ENCODE results near the gene AKAP8.

- no peak for TF ChIP-seq CTCF (conservative IDR thresholded peaks at IDR 0.05; ENCODE audit: low read depth, low read length)
- TF ChIP-seq SMC3 (IDR thresholded peaks at IDR 0.05; ENCODE audit: low read depth, low read length), result no peak
- TF ChIP-seq RCOR1 (IDR thresholded peaks at IDR 0.05; ENCODE audit: insufficient replicate concordance, low read length), result no peak
- no peak for TF ChIP-seq USF2 (IDR thresholded peaks at IDR 0.05; ENCODE audit: low read depth, low read length)
- no peak for TF ChIP-seq MXI1 (IDR thresholded peaks at IDR 0.05; ENCODE audit: borderline replicate concordance, low read depth, low read length)
Observed at GRCh38 chr19:15374105-15374651, 5.4 kb downstream of the AKAP8 start.

All from IMR-90 (cell line).